A549 (cell line): ENCODE measurements around the gene SLC29A3. TPM values are rescaled to one million over a fixed set of nuclear protein-coding genes. Genes with fewer than 3 reads are reported as not detected.

Experiments
- ATAC-seq, 2 experiments: fragments of 200-7000 bp in 1 of 2; fragments of >200 bp in 1 of 2; cut with Nextera tagmentation in 1 of 2; cut with Tn5 transposase in 1 of 2; 3 replicates each; pipeline versions ENCODE4 v1.8.0 to v1.9.1; 2018 to 2020; ENCODE audit warnings: mild to moderate bottlenecking in 1 of 2, moderate library complexity in 1 of 2
- CTCF ChIA-PET: fragments of 300-600 bp; sonication (Branson Sonifier 250); formaldehyde crosslinking; extraction: SDS; loops from one replicate; lab custom pipeline; 2021; ENCODE audit warnings: antibody characterized with exemption, inconsistent platforms; lab: Yijun Ruan, JAX
- POLR2A ChIA-PET: fragments of 350-600 bp; formaldehyde crosslinking; extraction: SDS; loops from one replicate; lab custom pipeline; 2021; ENCODE audit warnings: antibody characterized with exemption, inconsistent platforms; lab: Yijun Ruan, JAX
- DNase-seq, 2 experiments: peaks; one replicate each; pipeline versions ENCODE4 v3.0.0 to v3.0.0-alpha.2; 2011 to 2016; ENCODE audit warnings: low read depth in 1 of 2, low spot score in 1 of 2
- FAIRE-seq: peaks from 2 replicates; lab custom pipeline; 2011; peaks lifted over from hg19 to GRCh38; lab: Jason Lieb, UNC
- H3K27ac ChIP-seq, 2 experiments: fragments of >200 bp; sonication (Bioruptor Twin); formaldehyde crosslinking; 3 replicates each; pipeline ENCODE4 v1.5.1; 2016 to 2017
- H3K4me1 ChIP-seq: fragments of >200 bp; sonication (Bioruptor Twin); formaldehyde crosslinking; 3 replicates; pipeline ENCODE4 v1.6.1; 2016
- H3K4me2 ChIP-seq: fragments of >200 bp; sonication (Bioruptor Twin); formaldehyde crosslinking; 3 replicates; pipeline ENCODE4 v1.6.1; 2016
- H3K4me3 ChIP-seq: fragments of >200 bp; sonication (Bioruptor Twin); formaldehyde crosslinking; 3 replicates; pipeline ENCODE4 v1.5.1; 2016
- H3K9me3 ChIP-seq: fragments of >200 bp; sonication (Bioruptor Twin); formaldehyde crosslinking; 3 replicates; pipeline ENCODE4 v1.6.1; 2016
- CHD4 ChIP-seq: fragments of 200-600 bp; sonication (generic); IDR thresholded peaks from 2 replicates; pipeline ENCODE4 v1.6.1; 2016; ENCODE audit warnings: antibody characterized with exemption, mild to moderate bottlenecking, borderline replicate concordance
- CTCF ChIP-seq: fragments of >200 bp; sonication (Bioruptor Twin); formaldehyde crosslinking; IDR thresholded peaks from 3 replicates; pipeline ENCODE4 v1.5.1; 2016
- E2F6 ChIP-seq: IDR thresholded peaks from 2 replicates; pipeline ENCODE4 v1.6.1; 2012; ENCODE audit warnings: low read depth, borderline replicate concordance
- EP300 ChIP-seq, 2 experiments: fragments of >200 bp; sonication (Bioruptor Twin); formaldehyde crosslinking; IDR thresholded peaks; 2 replicates in 1 of 2; 3 replicates in 1 of 2; pipeline ENCODE4 v1.6.1; 2016 to 2017
- FOSB ChIP-seq: fragments of 250-450 bp; sonication (Bioruptor Pico); IDR thresholded peaks from 2 replicates; pipeline ENCODE4 v1.5.0; 2020; ENCODE audit warnings: mild to moderate bottlenecking, moderate library complexity
- HEYL ChIP-seq: fragments of 250-450 bp; sonication (Bioruptor Pico); IDR thresholded peaks from 2 replicates; pipeline ENCODE4 v1.8.0; 2021; ENCODE audit warnings: mild to moderate bottlenecking, moderate library complexity
- HMGXB4 ChIP-seq: fragments of 250-450 bp; sonication (Bioruptor Pico); IDR thresholded peaks from 2 replicates; pipeline ENCODE4 v1.5.0; 2021; ENCODE audit warnings: mild to moderate bottlenecking, moderate library complexity, borderline replicate concordance
- HOXA7 ChIP-seq: fragments of 250-450 bp; sonication (Bioruptor Pico); IDR thresholded peaks from 2 replicates; pipeline ENCODE4 v1.5.0; 2020; ENCODE audit warnings: mild to moderate bottlenecking, moderate library complexity
- HOXB13 ChIP-seq: fragments of 250-450 bp; sonication (Bioruptor Pico); IDR thresholded peaks from 2 replicates; pipeline ENCODE4 v1.5.0; 2020; ENCODE audit warnings: low read depth, mild to moderate bottlenecking, moderate library complexity
- POLR2AphosphoS2 ChIP-seq: conservative IDR thresholded peaks from 2 replicates; pipeline ENCODE4 v1.6.1; 2012; ENCODE audit warnings: low read length, improper control_type of control experiment, inconsistent platforms
- RCOR1 ChIP-seq: fragments of 150-350 bp; IDR thresholded peaks from 2 replicates; pipeline ENCODE4 v1.6.1; 2014; ENCODE audit warnings: antibody characterized with exemption, low read length, low read depth
- REST ChIP-seq: fragments of 200-600 bp; sonication (generic); IDR thresholded peaks from 2 replicates; pipeline ENCODE4 v1.6.1; 2016; ENCODE audit warnings: antibody characterized with exemption, mild to moderate bottlenecking, moderate library complexity
- TFCP2L1 ChIP-seq: fragments of 250-450 bp; sonication (Bioruptor Pico); IDR thresholded peaks from 2 replicates; pipeline ENCODE4 v1.5.0; 2021; ENCODE audit warnings: mild to moderate bottlenecking
- ZFP36 ChIP-seq: fragments of 450-650 bp; IDR thresholded peaks from 2 replicates; pipeline ENCODE4 v1.6.1; 2014; ENCODE audit warnings: borderline replicate concordance; ENCODE audit not compliant: partially characterized antibody
- WGBS: methylation state at CpG from one replicate; pipeline ENCODE4 v1.1.6; 2017; ENCODE audit errors: missing lambda C conversion rate; 5-methylcytosine and 5-hydroxymethylcytosine counted together
- polyA plus RNA-seq, 4 experiments: library from polyadenylated mRNA; depleted of rRNA in 3 of 4; stranded (reverse); fragments of >200 nt; fragmentation: RNase III in 1 of 4; extraction: RNeasy Plus Mini Kit Qiagen cat#74134 plus additional on column Dnase treatment in 1 of 4; gene quantifications; 2 replicates in 3 of 4; 3 replicates in 1 of 4; pipeline ENCODE4 v1.2.3, GENCODE V29; 2011 to 2017

The SLC29A3 gene
- polyA plus RNA-seq, 2 of the 4 experiments (the other 2 are of a cell fraction), result 7.2 to 11.4 TPM

- no peak for TF ChIP-seq HMGXB4
- TF ChIP-seq, all 56 proteins: peak for 0
These were observed 29.8 kb downstream of the SLC29A3 start (continued) for GRCh38 chr10:71348850-71349249.

GRCh38 chr10:71349406-71349805, 30.3 kb downstream of the SLC29A3 start:
- Histone ChIP-seq H3K27ac (peak overlapping the region; percentile 19 to 60; a peak in 2 of 6 replicates), H3K4me2 (no peak overlapping the region; the same call in 2 of the 3 replicates), H3K4me1 (peaks cover 35% of the 10 kb centered on the region), H3K4me3 (no peak overlapping the region), H3K9me3 (no peaks in the 10 kb centered on the region)
- CTCF ChIA-PET, result interaction anchor here (1.0 to 4.7 kb wide), 8 partner anchors 11 to 47 kb away, joined by 3 to 26 read pairs (median 4); partner anchors contain the start of gene CDH23
- no peak for TF ChIP-seq FOSB (CRISPR knock-in tag)
- no peak for TF ChIP-seq REST
- no peak for TF ChIP-seq POLR2AphosphoS2
- ATAC-seq (peak in 1 of 2 experiments; percentile 22; a peak in 1 of 6 replicates), FAIRE-seq (no peak), DNase-seq (peak in 1 of 2 experiments; percentile 20)
- 95% methylated on average over 7 of the region's 7 CpGs for WGBS
- POLR2A ChIA-PET, result no interaction called here

- no peak for ATAC-seq
- no peaks in the 10 kb centered on the region for H3K9me3 ChIP-seq
- ChIA-PET POLR2A (no interaction called here), CTCF (interaction anchor here (0.7 to 4.7 kb wide), 10 partner anchors 12 to 272 kb away, joined by 3 to 26 read pairs (median 5); partner anchors contain the start of gene SLC29A3)
- H3K27ac ChIP-seq, result no peak overlapping the region
- TF ChIP-seq HOXB13 (CRISPR knock-in tag), result no peak
- no peak for TF ChIP-seq CTCF
- TF ChIP-seq EP300 (IDR thresholded peaks at IDR 0.05), result no peak
- TF ChIP-seq HOXA7 (CRISPR knock-in tag), result no peak
- TF ChIP-seq E2F6, result no peak
- TF ChIP-seq RCOR1, result no peak
- TF ChIP-seq TFCP2L1 (CRISPR knock-in tag), result no peak
- TF ChIP-seq CHD4, result no peak
- no peak for TF ChIP-seq ZFP36
- TF ChIP-seq HEYL (CRISPR knock-in tag), result no peak
- no peak overlapping the region for H3K4me3 ChIP-seq
- 85% methylated on average over 4 of the region's 6 CpGs for WGBS
- peaks cover 30% of the 10 kb centered on the region for H3K4me1 ChIP-seq
- no peak for FAIRE-seq
- no peak overlapping the region for H3K4me2 ChIP-seq
- DNase-seq, result no peak
These were observed 32.0 kb downstream of the SLC29A3 start for GRCh38 chr10:71351087-71351486.
